Suprapubic skin (tissue), 3 donors: ENCODE data around the gene NADK2.

Experiments
- EP300 ChIP-seq: sonication (generic); formaldehyde crosslinking; IDR thresholded peaks from one replicate; pipeline ENCODE4 v1.6.1; 2017; ENCODE audit warnings: antibody characterized with exemption
- TF ChIP-seq, protein P1 (sequence below), 2 donors: fragments of 200-600 bp in 1 of 2; fragments of 450-650 bp in 1 of 2; sonication (generic) in 1 of 2; IDR thresholded peaks; one replicate each; pipeline ENCODE4 v1.5.1; 2016 to 2019; ENCODE audit warnings: antibody characterized with exemption in 2 of 2, mild to moderate bottlenecking in 1 of 2, moderate library complexity in 1 of 2

DNA sequence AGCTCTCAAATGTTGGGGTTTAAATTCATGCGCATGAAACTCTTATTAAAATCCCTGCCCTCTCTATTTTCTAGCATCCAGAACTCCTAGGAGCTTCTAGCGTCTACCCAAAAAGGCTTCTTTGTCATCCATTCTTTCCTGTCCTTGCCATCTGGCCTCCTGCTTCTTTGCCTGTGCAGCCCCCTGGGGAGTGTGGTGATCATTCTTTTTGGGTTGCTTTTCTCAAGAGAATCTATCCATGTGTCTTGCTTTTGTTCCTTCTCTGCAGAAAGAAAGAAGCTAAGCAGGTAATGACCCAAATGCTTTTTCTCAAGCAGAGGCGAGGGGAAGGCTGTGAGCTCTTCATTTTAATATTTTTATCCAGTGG, 63.2 kb downstream of the NADK2 start:
- TF ChIP-seq, protein P1, sequence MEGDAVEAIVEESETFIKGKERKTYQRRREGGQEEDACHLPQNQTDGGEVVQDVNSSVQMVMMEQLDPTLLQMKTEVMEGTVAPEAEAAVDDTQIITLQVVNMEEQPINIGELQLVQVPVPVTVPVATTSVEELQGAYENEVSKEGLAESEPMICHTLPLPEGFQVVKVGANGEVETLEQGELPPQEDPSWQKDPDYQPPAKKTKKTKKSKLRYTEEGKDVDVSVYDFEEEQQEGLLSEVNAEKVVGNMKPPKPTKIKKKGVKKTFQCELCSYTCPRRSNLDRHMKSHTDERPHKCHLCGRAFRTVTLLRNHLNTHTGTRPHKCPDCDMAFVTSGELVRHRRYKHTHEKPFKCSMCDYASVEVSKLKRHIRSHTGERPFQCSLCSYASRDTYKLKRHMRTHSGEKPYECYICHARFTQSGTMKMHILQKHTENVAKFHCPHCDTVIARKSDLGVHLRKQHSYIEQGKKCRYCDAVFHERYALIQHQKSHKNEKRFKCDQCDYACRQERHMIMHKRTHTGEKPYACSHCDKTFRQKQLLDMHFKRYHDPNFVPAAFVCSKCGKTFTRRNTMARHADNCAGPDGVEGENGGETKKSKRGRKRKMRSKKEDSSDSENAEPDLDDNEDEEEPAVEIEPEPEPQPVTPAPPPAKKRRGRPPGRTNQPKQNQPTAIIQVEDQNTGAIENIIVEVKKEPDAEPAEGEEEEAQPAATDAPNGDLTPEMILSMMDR (IDR thresholded peaks at IDR 0.05) = no peak
- no peak for TF ChIP-seq EP300
